Spinal cord (tissue), 10 donors: ENCODE measurements around the gene LRRN4. TPM values are rescaled to one million over a fixed set of nuclear protein-coding genes. Genes with fewer than 3 reads are reported as not detected.
A peak's percentile ranks its signal among the peaks of the same experiment; 100 is the strongest.

Source experiments
- DNase-seq, 6 donors: peaks; one replicate each; pipeline versions ENCODE4 v3.0.0 to v3.0.0-alpha.2; 2013 to 2015; ENCODE audit warnings: low spot score in 6 of 6, low read depth in 4 of 6
- H3K27ac ChIP-seq: one replicate; pipeline ENCODE4 v1.5.1; 2013; ENCODE audit warnings: low read depth, low read length, control low read depth
- H3K27me3 ChIP-seq: one replicate; pipeline ENCODE4 v1.6.1; 2013; ENCODE audit warnings: low read length; ENCODE audit not compliant: control insufficient read depth, insufficient read depth
- H3K36me3 ChIP-seq: one replicate; pipeline ENCODE4 v1.6.1; 2013; ENCODE audit warnings: low read length; ENCODE audit not compliant: control insufficient read depth, insufficient read depth
- H3K4me1 ChIP-seq: one replicate; pipeline ENCODE4 v1.6.1; 2013; ENCODE audit warnings: low read length; ENCODE audit not compliant: control insufficient read depth, insufficient read depth
- H3K4me3 ChIP-seq: one replicate; pipeline ENCODE4 v1.5.1; 2013; ENCODE audit warnings: low read depth, low read length, control low read depth
- H3K9me3 ChIP-seq: one replicate; pipeline ENCODE4 v1.6.1; 2013; ENCODE audit warnings: low read length; ENCODE audit not compliant: control insufficient read depth, insufficient read depth
- WGBS: methylation state at CpG from one replicate; pipeline ENCODE4 v1.1.5; 2013; ENCODE audit warnings: missing lambda C conversion rate; ENCODE audit not compliant: insufficient coverage; 5-methylcytosine and 5-hydroxymethylcytosine counted together
- polyA plus RNA-seq, 2 donors: library from polyadenylated mRNA; unstranded; fragments of 120-200 nt; gene quantifications; one replicate each; pipeline ENCODE4 v1.2.1, GENCODE V29; 2013; ENCODE audit not compliant: insufficient read length in 2 of 2
- total RNA-seq, 2 donors: library from RNA; depleted of rRNA in 1 of 2; stranded (reverse); fragments of 120-200 nt in 1 of 2; fragments of >200 nt in 1 of 2; gene quantifications; one replicate each; pipeline versions ENCODE4 v1.2.3 to v1.2.4, GENCODE V29; 2013 to 2014
- donor health status: healthy.

Gene LRRN4
- total and polyA plus RNA-seq, 4 donors, result 0.20 to 1.0 (median 0.64) TPM

DNA sequence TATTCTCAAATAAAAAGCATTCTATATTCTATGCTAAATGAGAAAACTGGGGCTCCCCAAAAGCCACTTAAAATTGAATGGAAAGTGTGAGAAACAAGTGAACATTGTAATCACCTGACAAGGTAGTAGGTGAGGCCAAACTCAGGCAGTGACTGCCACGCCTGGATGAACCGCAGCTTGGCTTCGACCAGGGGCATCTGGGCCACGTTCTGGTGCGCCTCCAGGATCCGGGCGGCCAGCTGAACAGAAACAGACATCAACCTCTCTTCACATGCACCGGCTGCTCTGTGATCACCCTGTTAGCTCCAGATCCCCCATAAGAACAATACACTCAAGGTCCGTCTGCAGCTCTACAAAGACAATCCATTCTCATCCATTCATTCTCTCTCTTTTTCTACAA lies 30.1 kb upstream of the LRRN4 start:
- no peaks in the 10 kb centered on the region for H3K27me3 ChIP-seq
- H3K36me3 ChIP-seq, result no peaks in the 10 kb centered on the region
- no peak for DNase-seq
- no peaks in the 10 kb centered on the region for H3K4me1 ChIP-seq
- no peaks in the 10 kb centered on the region for H3K9me3 ChIP-seq
- WGBS, result 86% methylated on average over 9 of the region's 9 CpGs
- no peak overlapping the region for H3K27ac ChIP-seq
- H3K4me3 ChIP-seq, result no peak overlapping the region

DNA sequence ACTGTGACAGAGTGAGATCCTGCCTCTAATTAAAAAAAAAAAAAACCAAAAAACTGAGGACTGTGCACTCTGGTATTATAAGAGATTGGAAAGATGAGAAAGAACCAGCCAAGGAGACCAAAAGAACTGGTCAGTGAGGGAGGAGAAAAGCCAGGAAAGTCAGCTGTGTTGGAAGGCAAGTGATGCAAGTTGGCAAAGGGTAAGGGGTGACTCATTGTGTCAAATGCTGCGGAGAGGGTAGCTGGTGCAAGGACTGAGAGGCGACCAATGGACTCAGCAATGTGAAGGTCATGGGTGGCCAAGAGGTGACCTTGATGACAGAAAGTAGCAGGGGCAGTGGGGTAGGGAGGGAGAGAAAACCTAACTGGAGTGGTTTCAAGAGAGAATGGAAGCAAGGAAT lies 27.4 kb upstream of the LRRN4 start:
- Histone ChIP-seq H3K4me3 (no peak overlapping the region), H3K4me1 (peaks cover 4% of the 10 kb centered on the region), H3K27me3 (no peaks in the 10 kb centered on the region), H3K36me3 (no peaks in the 10 kb centered on the region), H3K9me3 (no peaks in the 10 kb centered on the region), H3K27ac (no peak overlapping the region)
- no peak for DNase-seq
- WGBS, result 87% methylated on average over 2 of the region's 2 CpGs

DNA sequence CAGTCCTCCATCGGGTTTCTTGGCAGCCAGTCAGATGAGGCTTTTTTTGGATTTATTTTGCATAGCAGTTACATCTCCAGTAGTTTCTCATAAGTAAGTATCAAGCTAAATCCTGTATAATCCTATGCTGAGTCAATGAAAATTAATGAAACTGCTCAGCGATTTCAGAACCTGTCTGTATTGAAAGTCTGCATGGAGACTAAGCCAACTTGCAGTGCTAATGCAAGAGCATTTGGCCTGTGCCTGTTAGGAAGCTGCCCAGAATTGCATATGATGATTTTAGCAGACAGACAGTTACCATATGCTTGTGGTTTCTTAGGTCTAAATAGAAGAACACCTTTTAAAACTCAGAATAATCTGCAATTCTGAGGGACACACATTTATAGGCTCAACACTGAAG lies 25.2 kb upstream of the LRRN4 start:
- 88% methylated on average over 1 of the region's 2 CpGs for WGBS
- no peaks in the 10 kb centered on the region for H3K27me3 ChIP-seq
- H3K4me1 ChIP-seq, result peaks cover 19% of the 10 kb centered on the region
- no peaks in the 10 kb centered on the region for H3K9me3 ChIP-seq
- no peaks in the 10 kb centered on the region for H3K36me3 ChIP-seq
- DNase-seq, result peak in 2 of 6 donors; percentile 28 to 70
- H3K27ac ChIP-seq, result no peak overlapping the region
- no peak overlapping the region for H3K4me3 ChIP-seq

DNA sequence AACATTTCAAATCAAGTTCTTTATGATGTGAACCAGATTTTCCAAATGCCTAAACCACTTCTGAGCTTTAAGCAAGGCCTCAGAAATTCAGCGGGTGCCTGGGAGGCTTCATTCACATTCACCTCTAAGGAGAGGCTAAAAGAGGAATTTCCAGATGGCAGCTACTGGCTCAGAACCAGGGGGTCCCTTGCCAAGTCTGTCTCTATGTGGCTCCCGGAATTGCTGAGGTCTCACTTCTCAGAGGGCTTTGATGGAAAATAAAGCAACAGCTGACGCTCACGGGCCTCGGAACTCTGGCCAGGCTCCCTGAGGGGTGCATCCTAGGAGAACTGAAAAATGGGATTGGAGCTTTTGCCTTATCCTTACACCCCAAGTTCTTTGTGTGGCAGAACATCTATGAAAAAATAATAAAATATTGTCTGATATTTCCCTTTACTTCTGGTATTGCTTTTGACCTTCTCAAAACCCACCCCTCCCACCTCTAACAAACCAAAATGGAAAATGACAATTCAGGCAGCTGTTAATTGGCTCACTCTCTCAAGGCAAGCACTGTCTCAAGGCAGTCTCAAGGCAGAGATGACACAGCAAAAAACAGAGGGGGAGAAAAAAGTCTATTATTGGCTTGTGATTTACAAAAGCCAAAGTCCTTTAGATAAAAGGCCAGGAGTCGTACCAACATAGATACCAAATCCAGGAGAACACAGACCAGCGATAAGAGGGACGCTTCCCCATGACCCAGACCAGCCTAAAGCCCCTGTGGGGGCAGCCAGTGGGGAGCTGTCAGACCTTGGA lies 21.8 kb upstream of the LRRN4 start:
- Histone ChIP-seq H3K4me3 (no peak overlapping the region), H3K9me3 (no peaks in the 10 kb centered on the region), H3K27me3 (no peaks in the 10 kb centered on the region), H3K36me3 (no peaks in the 10 kb centered on the region), H3K4me1 (peaks cover 20% of the 10 kb centered on the region), H3K27ac (peak overlapping the region; percentile 6)
- peak in 5 of 6 donors; percentile 49 to 95 (median 75) for DNase-seq
- 36% methylated on average over 4 of the region's 8 CpGs for WGBS

DNA sequence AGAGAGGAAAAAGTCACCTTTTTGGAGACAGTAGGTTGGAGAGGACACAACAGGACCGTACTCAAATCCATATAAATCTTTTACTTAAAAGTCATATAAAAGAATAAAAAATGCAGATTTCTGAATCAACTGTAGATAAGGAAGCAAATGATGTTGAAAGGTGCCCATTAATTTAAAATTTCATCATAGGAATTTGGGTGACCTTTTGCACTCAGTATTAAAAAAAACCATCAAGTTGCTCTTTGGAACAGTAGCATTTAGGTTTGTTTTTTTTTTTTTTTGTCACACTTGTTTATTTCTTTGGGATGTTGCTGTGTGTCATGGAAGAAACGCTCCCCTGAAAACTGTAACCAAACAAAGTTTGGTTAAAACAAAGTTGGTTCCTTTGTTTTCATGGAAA lies 20.9 kb upstream of the LRRN4 start:
- H3K4me1 ChIP-seq, result peaks cover 20% of the 10 kb centered on the region
- no peaks in the 10 kb centered on the region for H3K27me3 ChIP-seq
- H3K27ac ChIP-seq, result no peak overlapping the region
- DNase-seq, result no peak
- no peak overlapping the region for H3K4me3 ChIP-seq
- no peaks in the 10 kb centered on the region for H3K9me3 ChIP-seq
- no peaks in the 10 kb centered on the region for H3K36me3 ChIP-seq
- no CpG with 5 or more reads among the region's 2 CpGs for WGBS

DNA sequence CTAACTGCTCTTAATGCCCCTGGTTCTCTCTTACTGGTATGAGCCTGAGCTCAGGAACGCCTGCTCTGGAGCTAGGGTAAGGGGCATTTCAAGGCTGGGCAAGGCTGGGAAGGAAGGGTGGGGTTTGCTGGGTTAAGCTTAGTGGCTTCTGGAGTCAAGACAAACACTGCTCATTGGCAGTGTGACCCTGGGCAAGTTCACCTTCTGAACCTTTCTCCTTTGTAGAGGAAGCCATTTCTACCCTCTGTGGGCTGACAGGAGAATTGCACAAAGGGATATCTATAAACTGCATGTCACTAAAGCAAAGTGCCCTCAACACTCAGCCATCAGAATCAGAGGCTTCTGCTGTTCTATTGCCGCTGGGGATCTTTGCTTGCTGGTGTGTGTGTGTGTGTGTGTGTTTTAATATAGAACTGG lies 20.3 kb upstream of the LRRN4 start:
- no peaks in the 10 kb centered on the region for H3K27me3 ChIP-seq
- peaks cover 20% of the 10 kb centered on the region for H3K4me1 ChIP-seq
- no peaks in the 10 kb centered on the region for H3K9me3 ChIP-seq
- no peak overlapping the region for H3K27ac ChIP-seq
- no peaks in the 10 kb centered on the region for H3K36me3 ChIP-seq
- no peak overlapping the region for H3K4me3 ChIP-seq
- peak in 2 of 6 donors; percentile 8 to 24 for DNase-seq
- no CpG with 5 or more reads among the region's 2 CpGs for WGBS

DNA sequence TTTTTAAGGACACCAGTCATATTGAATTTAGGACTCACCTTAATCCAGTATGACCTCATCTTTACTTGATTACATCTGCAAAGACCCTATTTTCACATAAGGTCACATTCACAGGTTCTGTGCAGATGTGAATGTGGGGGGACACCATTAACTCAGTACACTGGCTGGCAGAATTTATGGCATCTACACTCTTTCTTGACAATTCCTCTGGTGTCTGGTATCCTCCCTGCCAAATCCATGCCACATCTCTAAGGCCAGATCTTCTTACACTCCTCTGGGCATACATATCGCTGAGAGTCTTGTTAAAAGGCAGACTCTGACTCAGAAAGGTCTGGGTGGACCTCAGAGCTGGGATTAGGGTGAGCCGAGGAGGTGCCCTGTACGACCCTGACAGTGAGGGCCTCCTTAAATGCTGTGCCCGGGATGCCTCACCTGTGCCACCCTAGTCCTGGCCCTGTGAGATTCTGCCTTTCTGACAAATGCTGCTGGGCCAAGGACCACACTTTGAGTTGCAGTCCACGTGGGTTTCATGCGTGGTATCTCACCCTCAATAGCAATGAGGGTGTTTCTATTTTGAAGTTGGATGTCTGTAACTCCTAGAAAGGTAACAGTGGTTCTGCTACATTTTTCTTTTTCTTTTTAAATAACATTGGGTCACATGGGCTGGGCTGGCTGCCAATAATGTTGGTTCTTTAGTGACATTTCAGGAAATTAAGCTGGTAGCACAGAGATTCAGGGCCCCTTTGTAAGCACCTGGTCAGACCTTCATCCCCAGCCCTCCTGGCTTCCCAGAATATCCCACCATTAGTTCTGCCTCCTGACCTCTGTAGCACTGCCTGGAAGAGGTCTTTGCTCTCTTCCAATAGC lies 17.2 kb upstream of the LRRN4 start:
- Histone ChIP-seq H3K4me3 (no peak overlapping the region), H3K9me3 (no peaks in the 10 kb centered on the region), H3K27me3 (no peaks in the 10 kb centered on the region), H3K27ac (no peak overlapping the region), H3K36me3 (no peaks in the 10 kb centered on the region), H3K4me1 (peaks cover 15% of the 10 kb centered on the region)
- 94% methylated on average over 5 of the region's 6 CpGs for WGBS
- no peak for DNase-seq

DNA sequence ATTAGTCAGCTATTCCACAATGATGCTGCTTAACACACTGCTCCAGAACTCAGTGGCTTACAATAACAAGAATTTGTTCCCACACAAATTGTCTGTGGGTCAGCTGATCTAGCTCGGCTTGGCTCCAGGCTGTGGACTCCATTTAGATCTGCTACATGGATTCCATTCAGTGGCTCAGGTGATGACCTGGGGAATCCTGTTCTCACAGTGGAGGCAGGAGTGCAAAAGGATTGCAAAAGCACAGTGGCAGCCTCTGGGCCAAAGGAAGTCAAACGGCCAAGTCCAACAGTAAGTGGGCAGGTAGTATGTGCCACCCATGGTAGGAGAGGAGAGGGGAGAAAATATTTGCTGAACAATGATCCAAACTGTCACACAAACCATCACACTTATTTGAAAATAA lies 15.8 kb upstream of the LRRN4 start:
- Histone ChIP-seq H3K9me3 (no peaks in the 10 kb centered on the region), H3K27ac (no peak overlapping the region), H3K4me1 (peaks cover 7% of the 10 kb centered on the region), H3K27me3 (no peaks in the 10 kb centered on the region), H3K4me3 (no peak overlapping the region), H3K36me3 (no peaks in the 10 kb centered on the region)
- DNase-seq, result no peak
- 79% methylated on average over 2 of the region's 2 CpGs for WGBS

DNA sequence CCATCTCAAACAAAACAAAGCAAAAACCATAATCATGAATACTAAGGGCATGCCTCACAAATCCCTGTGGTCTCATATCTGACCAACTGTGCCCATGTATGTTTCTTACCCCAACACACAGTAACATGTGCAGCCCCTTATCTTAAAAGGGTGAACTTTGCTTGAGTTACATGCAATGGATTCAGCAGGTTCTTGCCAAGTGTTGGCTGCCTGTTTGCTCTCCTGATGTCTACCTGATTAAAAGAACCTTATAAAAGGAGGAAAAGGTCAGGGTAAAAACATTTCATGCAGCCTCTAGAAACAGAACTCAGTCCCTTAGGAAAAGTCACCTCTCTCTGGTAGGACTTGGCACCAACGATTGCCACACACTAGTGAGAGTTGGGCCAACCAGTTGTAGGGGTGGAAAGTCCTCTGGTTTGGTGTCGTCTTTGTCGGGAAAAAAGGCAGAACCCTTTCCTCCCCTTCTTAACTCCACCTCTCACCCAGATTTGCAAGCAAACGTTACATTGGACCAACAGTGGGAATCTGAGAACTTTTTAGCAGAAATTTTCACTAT lies 14.0 kb upstream of the LRRN4 start:
- H3K36me3 ChIP-seq, result no peaks in the 10 kb centered on the region
- no CpG with 5 or more reads among the region's 4 CpGs for WGBS
- H3K4me1 ChIP-seq, result no peaks in the 10 kb centered on the region
- no peak overlapping the region for H3K4me3 ChIP-seq
- no peaks in the 10 kb centered on the region for H3K9me3 ChIP-seq
- H3K27me3 ChIP-seq, result no peaks in the 10 kb centered on the region
- H3K27ac ChIP-seq, result no peak overlapping the region
- no peak for DNase-seq
